22Rv1 (cell line): ENCODE data around the gene ARHGAP6.

ENCODE experiments used
- CTCF ChIP-seq: fragments of 450-650 bp; IDR thresholded peaks from 2 replicates; pipeline ENCODE4 v1.5.1; 2017; ENCODE audit warnings: mild to moderate bottlenecking
- ZFX ChIP-seq: fragments of 450-650 bp; IDR thresholded peaks from 2 replicates; pipeline ENCODE4 v1.6.1; 2017; ENCODE audit warnings: antibody characterized with exemption, borderline replicate concordance

- TF ChIP-seq CTCF, result no peak
- TF ChIP-seq ZFX, result no peak
Observed at GRCh38 chrX:11257290-11257689, 408.4 kb downstream of the ARHGAP6 start.
